Measurements from ENCODE around the gene TRDMT1.

The TRDMT1 gene

DNA sequence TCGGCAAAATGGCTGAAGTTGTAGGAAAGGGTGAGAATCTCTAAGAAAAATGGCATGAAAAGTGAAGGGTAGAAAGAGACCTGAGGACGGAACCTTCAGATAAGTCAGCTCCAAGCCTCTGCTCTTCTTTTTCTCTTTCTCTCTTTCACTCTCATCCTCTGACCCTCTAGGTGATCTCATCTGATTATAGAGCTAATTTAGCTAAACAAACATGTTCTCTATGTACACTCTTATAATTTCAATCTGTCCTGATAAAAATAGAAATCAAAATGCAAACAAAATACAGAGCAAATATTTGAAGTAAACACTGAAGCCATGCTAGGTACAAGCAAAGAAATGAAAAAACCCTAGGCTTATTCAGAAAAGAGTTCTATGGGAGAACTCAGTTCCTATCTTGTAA, 57.4 kb downstream of the TRDMT1 start:
- TF ChIP-seq, protein P1, sequence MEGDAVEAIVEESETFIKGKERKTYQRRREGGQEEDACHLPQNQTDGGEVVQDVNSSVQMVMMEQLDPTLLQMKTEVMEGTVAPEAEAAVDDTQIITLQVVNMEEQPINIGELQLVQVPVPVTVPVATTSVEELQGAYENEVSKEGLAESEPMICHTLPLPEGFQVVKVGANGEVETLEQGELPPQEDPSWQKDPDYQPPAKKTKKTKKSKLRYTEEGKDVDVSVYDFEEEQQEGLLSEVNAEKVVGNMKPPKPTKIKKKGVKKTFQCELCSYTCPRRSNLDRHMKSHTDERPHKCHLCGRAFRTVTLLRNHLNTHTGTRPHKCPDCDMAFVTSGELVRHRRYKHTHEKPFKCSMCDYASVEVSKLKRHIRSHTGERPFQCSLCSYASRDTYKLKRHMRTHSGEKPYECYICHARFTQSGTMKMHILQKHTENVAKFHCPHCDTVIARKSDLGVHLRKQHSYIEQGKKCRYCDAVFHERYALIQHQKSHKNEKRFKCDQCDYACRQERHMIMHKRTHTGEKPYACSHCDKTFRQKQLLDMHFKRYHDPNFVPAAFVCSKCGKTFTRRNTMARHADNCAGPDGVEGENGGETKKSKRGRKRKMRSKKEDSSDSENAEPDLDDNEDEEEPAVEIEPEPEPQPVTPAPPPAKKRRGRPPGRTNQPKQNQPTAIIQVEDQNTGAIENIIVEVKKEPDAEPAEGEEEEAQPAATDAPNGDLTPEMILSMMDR (conservative IDR thresholded peaks at IDR 0.05; ENCODE audit: low read depth, low read length) = no peak
- Histone ChIP-seq H3K27ac (no peak overlapping the region), H2AFZ (ENCODE audit: low read depth) (no peak overlapping the region), H3K4me1 (ENCODE audit: low read depth, poor library complexity, severe bottlenecking) (peaks cover 9% of the 10 kb centered on the region), H3K9ac (no peak overlapping the region), H4K20me1 (ENCODE audit: insufficient read depth) (no peaks in the 10 kb centered on the region), H3K36me3 (ENCODE audit: insufficient read depth) (no peaks in the 10 kb centered on the region), H3K27me3 (ENCODE audit: insufficient read depth, low read depth) (no peaks in the 10 kb centered on the region), H3K79me2 (ENCODE audit: insufficient read depth, low read depth) (no peaks in the 10 kb centered on the region), H3K4me2 (no peak overlapping the region), H3K4me3 (IDR thresholded peaks at IDR 0.05; ENCODE audit: insufficient read depth, low read depth, low read length) (no peak overlapping the region)

DNA sequence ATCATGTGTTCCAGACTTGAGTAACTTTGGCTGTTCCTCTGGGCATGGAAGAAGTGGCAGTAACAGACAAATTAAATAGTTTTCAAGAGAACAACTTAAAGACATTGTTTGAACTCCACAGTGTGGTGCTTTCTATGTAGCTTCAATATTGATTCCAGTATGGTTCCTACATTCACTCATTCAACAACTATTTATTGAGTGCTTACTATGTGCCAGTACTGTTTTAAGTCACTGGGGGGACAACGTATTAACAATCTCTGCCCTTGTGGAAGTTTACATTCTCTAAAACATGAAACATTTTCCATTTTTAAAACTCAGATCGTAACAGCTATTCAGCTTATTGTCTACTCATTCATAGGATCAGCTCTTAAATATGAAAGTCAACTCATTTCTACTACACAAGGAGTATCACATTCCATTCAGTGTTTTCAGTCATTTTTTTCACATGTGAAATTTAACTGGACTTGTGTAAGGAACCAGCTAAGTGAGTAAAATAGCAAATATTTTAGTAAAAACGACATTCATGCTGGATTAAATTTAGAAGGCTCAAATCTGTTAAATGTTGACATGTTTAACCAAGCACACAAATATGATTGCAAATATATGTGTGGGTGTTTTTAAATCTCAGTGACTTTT, 58.3 kb downstream of the TRDMT1 start:
- no peaks in the 10 kb centered on the region for H3K27me3 ChIP-seq (ENCODE audit: insufficient read depth, low read depth)
- no peak overlapping the region for H3K4me2 ChIP-seq
- peaks cover 9% of the 10 kb centered on the region for H3K4me1 ChIP-seq (ENCODE audit: low read depth, poor library complexity, severe bottlenecking)
- H3K4me3 ChIP-seq (IDR thresholded peaks at IDR 0.05; ENCODE audit: insufficient read depth, low read depth, low read length) = no peak overlapping the region
- no peaks in the 10 kb centered on the region for H4K20me1 ChIP-seq (ENCODE audit: insufficient read depth)
- H3K9ac ChIP-seq = no peak overlapping the region
- no peak overlapping the region for H2AFZ ChIP-seq (ENCODE audit: low read depth)
- H3K27ac ChIP-seq = no peak overlapping the region
- no peaks in the 10 kb centered on the region for H3K36me3 ChIP-seq (ENCODE audit: insufficient read depth)
- no peaks in the 10 kb centered on the region for H3K79me2 ChIP-seq (ENCODE audit: insufficient read depth, low read depth)
- TF ChIP-seq, protein P1 (conservative IDR thresholded peaks at IDR 0.05; ENCODE audit: low read depth, low read length) = no peak

DNA sequence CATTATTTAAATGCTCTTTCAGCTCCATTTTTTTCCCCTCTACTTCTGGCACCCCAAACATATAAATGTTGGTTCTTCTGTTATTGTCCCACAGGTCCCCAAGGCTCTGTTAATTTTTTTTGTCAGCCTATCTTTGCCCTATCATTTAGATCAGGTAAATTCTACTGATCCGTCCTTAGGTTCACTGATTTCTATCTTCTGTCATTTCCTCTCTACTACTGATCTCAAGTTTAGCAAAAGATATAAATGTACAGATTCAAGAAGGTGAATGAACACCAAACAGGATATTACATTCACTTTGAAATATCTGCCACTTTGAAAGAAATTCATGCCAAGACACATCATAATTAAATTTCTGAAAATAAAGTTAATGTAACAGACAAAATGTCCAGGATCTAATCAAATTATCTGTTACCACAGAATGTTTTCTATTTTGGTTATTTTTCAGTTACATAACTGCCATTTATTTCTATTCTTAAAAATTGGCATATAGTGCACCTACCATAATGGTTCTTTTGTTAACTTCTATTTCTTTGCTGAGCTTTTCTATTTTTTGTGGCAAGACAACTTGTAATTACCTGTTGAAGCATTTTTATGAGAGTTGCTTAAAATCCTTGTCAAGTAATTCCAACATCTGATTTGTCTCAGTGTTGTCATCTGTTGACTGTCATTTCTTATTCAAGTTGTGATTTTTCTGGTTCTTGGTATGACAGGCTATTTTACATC, 59.8 kb downstream of the TRDMT1 start:
- Histone ChIP-seq H3K27ac (no peak overlapping the region), H2AFZ (ENCODE audit: low read depth) (no peak overlapping the region), H3K4me3 (IDR thresholded peaks at IDR 0.05; ENCODE audit: insufficient read depth, low read depth, low read length) (no peak overlapping the region), H3K79me2 (ENCODE audit: insufficient read depth, low read depth) (no peaks in the 10 kb centered on the region), H3K9ac (no peak overlapping the region), H3K4me2 (no peak overlapping the region), H3K4me1 (ENCODE audit: low read depth, poor library complexity, severe bottlenecking) (peaks cover 9% of the 10 kb centered on the region), H3K27me3 (ENCODE audit: insufficient read depth, low read depth) (no peaks in the 10 kb centered on the region), H4K20me1 (ENCODE audit: insufficient read depth) (no peaks in the 10 kb centered on the region), H3K36me3 (ENCODE audit: insufficient read depth) (no peaks in the 10 kb centered on the region)
- TF ChIP-seq, protein P1 (conservative IDR thresholded peaks at IDR 0.05; ENCODE audit: low read depth, low read length) = no peak

DNA sequence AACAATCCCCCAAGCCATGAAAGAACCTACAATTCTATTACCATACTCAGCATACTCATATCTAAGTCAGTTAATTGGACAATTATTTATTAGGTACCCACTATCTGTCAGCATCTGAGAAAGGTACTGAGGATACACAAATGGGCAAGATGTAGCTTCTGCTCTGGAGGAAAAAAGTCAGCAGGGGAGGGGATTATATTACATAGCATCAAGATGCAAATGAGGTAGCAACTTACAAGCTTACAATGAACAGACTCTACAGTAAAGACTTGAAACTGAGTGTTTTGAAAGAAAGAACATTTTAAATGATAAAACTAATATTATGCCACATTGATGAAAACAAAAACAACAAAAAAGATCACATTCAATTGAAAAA, 61.1 kb downstream of the TRDMT1 start:
- H3K36me3 ChIP-seq (ENCODE audit: insufficient read depth) = no peaks in the 10 kb centered on the region
- no peak overlapping the region for H2AFZ ChIP-seq (ENCODE audit: low read depth)
- H4K20me1 ChIP-seq (ENCODE audit: insufficient read depth) = no peaks in the 10 kb centered on the region
- no peak overlapping the region for H3K4me2 ChIP-seq
- H3K79me2 ChIP-seq (ENCODE audit: insufficient read depth, low read depth) = no peaks in the 10 kb centered on the region
- TF ChIP-seq, protein P1 (conservative IDR thresholded peaks at IDR 0.05; ENCODE audit: low read depth, low read length) = no peak
- no peaks in the 10 kb centered on the region for H3K27me3 ChIP-seq (ENCODE audit: insufficient read depth, low read depth)
- H3K4me3 ChIP-seq (IDR thresholded peaks at IDR 0.05; ENCODE audit: insufficient read depth, low read depth, low read length) = no peak overlapping the region
- H3K27ac ChIP-seq = no peak overlapping the region
- H3K9ac ChIP-seq = no peak overlapping the region
- H3K4me1 ChIP-seq (ENCODE audit: low read depth, poor library complexity, severe bottlenecking) = peaks cover 9% of the 10 kb centered on the region
